ENCODE measurements around the gene HPS3. TPM values are rescaled to one million over a fixed set of nuclear protein-coding genes. Genes with fewer than 3 reads are reported as not detected.

HPS3 gene
- total RNA-seq, 4 donors from 2014 or later: 7.3 to 15.8 (median 11.8) TPM

DNA sequence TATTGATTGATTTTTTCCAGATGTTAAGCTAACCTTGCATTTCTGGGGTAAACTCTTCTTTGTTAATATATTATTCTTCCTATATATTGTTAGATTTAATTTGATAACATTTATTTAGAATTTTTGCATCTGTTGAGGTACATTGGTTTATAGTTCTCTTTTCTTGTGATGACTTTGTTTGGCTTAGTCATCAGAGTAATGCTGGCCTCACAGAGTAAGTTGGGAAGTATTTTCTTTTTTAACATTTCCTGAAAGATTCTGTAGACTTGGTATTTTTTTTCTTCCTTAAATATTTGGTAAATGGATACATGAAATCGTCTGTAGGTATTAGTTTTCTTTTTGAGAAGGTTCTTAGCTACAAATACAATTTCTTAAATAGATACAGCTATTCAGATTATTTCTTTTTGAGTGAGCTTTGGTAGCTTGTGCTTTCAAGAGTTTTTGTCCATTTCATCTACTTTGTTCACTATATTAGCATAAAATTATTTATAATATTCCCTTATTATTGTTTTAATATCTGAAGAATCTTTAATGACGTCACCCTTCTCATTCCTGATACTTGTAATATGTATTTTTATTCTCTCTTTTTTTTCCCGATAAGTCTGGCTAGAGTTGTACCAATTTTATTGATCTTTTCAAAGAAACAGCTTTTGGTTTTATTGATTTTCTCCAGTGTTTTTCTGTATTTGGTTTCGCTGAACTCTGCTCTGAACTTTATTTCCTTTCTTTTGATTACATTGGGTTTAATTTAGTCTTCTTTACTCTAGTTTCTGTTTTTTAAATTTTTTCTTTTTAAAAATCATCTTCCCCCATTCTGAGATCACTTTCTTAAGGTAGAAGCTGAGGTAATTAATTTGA, 6.5 kb upstream of the HPS3 start:
- H3K36me3 ChIP-seq: no peaks in the 10 kb centered on the region
- DNase-seq (ENCODE audit: low spot score in 2 of 2): no peak
- TF ChIP-seq, protein P1, sequence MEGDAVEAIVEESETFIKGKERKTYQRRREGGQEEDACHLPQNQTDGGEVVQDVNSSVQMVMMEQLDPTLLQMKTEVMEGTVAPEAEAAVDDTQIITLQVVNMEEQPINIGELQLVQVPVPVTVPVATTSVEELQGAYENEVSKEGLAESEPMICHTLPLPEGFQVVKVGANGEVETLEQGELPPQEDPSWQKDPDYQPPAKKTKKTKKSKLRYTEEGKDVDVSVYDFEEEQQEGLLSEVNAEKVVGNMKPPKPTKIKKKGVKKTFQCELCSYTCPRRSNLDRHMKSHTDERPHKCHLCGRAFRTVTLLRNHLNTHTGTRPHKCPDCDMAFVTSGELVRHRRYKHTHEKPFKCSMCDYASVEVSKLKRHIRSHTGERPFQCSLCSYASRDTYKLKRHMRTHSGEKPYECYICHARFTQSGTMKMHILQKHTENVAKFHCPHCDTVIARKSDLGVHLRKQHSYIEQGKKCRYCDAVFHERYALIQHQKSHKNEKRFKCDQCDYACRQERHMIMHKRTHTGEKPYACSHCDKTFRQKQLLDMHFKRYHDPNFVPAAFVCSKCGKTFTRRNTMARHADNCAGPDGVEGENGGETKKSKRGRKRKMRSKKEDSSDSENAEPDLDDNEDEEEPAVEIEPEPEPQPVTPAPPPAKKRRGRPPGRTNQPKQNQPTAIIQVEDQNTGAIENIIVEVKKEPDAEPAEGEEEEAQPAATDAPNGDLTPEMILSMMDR (IDR thresholded peaks at IDR 0.05): no peak
- no peak for TF ChIP-seq POLR2AphosphoS5 (IDR thresholded peaks at IDR 0.05)
- no peak for TF ChIP-seq EP300 (IDR thresholded peaks at IDR 0.05)
- 86% methylated on average over 4 of the region's 4 CpGs for WGBS
- H3K27ac ChIP-seq: no peak overlapping the region
- H3K4me3 ChIP-seq: no peak overlapping the region
- H3K4me1 ChIP-seq: no peaks in the 10 kb centered on the region
- no peaks in the 10 kb centered on the region for H3K27me3 ChIP-seq
- no peaks in the 10 kb centered on the region for H3K9me3 ChIP-seq

GRCh38 chr3:149128821-149129220, 617 bp upstream of the HPS3 start:
- H3K36me3 ChIP-seq: no peaks in the 10 kb centered on the region
- peak overlapping the region; percentile 85 for H3K4me3 ChIP-seq
- peaks cover 28% of the 10 kb centered on the region for H3K4me1 ChIP-seq
- 4% methylated on average over 4 of the region's 4 CpGs for WGBS
- H3K27ac ChIP-seq: peak overlapping the region; percentile 88
- TF ChIP-seq, protein P1 (IDR thresholded peaks at IDR 0.05): no peak
- no peak for TF ChIP-seq POLR2AphosphoS5 (IDR thresholded peaks at IDR 0.05)
- no peak for TF ChIP-seq EP300 (IDR thresholded peaks at IDR 0.05)
- no peak for TF ChIP-seq POLR2A (IDR thresholded peaks at IDR 0.05)
- H3K27me3 ChIP-seq: no peaks in the 10 kb centered on the region
- DNase-seq (ENCODE audit: low spot score in 2 of 2): no peak
- no peaks in the 10 kb centered on the region for H3K9me3 ChIP-seq

DNA sequence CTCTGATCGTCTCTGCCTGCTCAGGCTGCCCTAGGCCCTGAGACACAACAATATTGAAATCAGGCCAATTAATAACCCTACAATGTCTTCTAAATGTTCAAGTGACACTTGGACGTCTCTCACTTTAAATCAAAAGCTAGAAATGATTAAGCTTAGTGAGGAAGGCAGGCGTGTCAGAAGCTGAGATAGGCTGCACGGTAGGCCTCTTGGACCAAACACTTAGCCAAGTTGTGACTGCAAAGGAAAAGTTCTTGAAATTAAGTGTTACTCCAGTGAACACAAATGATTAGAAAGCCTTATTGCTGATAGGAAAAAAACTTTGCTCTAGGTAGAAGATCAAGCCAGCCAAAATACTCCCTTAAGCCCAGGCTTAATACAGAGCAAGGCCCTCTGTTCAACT, 2.2 kb downstream of the HPS3 start:
- no peak for DNase-seq (ENCODE audit: low spot score in 2 of 2)
- Histone ChIP-seq H3K27me3 (no peaks in the 10 kb centered on the region), H3K27ac (no peak overlapping the region), H3K4me3 (no peak overlapping the region), H3K4me1 (peaks cover 28% of the 10 kb centered on the region), H3K9me3 (no peaks in the 10 kb centered on the region), H3K36me3 (no peaks in the 10 kb centered on the region)
- TF ChIP-seq POLR2A (IDR thresholded peaks at IDR 0.05) (no peak), EP300 (IDR thresholded peaks at IDR 0.05) (no peak), POLR2AphosphoS5 (IDR thresholded peaks at IDR 0.05) (no peak)
- TF ChIP-seq, protein P1 (IDR thresholded peaks at IDR 0.05): no peak
- 42% methylated on average over 4 of the region's 4 CpGs for WGBS

- no peak for DNase-seq (ENCODE audit: low spot score in 2 of 2)
- Histone ChIP-seq H3K27me3 (no peaks in the 10 kb centered on the region), H3K36me3 (no peaks in the 10 kb centered on the region), H3K9me3 (no peaks in the 10 kb centered on the region), H3K27ac (no peak overlapping the region), H3K4me3 (no peak overlapping the region), H3K4me1 (peaks cover 19% of the 10 kb centered on the region)
- 69% methylated on average over 3 of the region's 3 CpGs for WGBS
- TF ChIP-seq POLR2A (IDR thresholded peaks at IDR 0.05): no peak
- TF ChIP-seq, protein P1 (IDR thresholded peaks at IDR 0.05): no peak
- TF ChIP-seq POLR2AphosphoS5 (IDR thresholded peaks at IDR 0.05): no peak
- no peak for TF ChIP-seq EP300 (IDR thresholded peaks at IDR 0.05)
These were observed 5.1 kb downstream of the HPS3 start for GRCh38 chr3:149134575-149134974.

- H3K27ac ChIP-seq: no peak overlapping the region
- no peak overlapping the region for H3K4me3 ChIP-seq
- peaks cover 9% of the 10 kb centered on the region for H3K36me3 ChIP-seq
- no peak for DNase-seq (ENCODE audit: low spot score in 2 of 2)
- H3K4me1 ChIP-seq: no peaks in the 10 kb centered on the region
- H3K27me3 ChIP-seq: no peaks in the 10 kb centered on the region
- 89% methylated on average over 4 of the region's 4 CpGs for WGBS
- no peaks in the 10 kb centered on the region for H3K9me3 ChIP-seq
- TF ChIP-seq EP300 (IDR thresholded peaks at IDR 0.05) (no peak), POLR2AphosphoS5 (IDR thresholded peaks at IDR 0.05) (no peak), POLR2A (IDR thresholded peaks at IDR 0.05) (no peak)
- TF ChIP-seq, protein P1 (IDR thresholded peaks at IDR 0.05): no peak
These were observed 13.2 kb downstream of the HPS3 start for GRCh38 chr3:149142682-149143081.

Measured in suprapubic skin (tissue), 4 donors.